Neuronal stem cell (in vitro differentiated cells): ENCODE measurements around the gene KCNH2.

Source experiments
- DNase-seq: peaks from one replicate; pipeline ENCODE4 v3.0.0-alpha.2; 2013; ENCODE audit warnings: low spot score
- H2AFZ ChIP-seq: one replicate; pipeline ENCODE4 v1.6.1; 2013; ENCODE audit warnings: mild to moderate bottlenecking, low read length, inconsistent platforms
- H2AK5ac ChIP-seq: 2 replicates; pipeline ENCODE4 v1.6.1; 2013; ENCODE audit warnings: low read depth, mild to moderate bottlenecking, inconsistent platforms, low read length, moderate library complexity, mixed read lengths
- H2BK120ac ChIP-seq: 2 replicates; pipeline ENCODE4 v1.6.1; 2013; ENCODE audit warnings: low read depth, mild to moderate bottlenecking, inconsistent platforms, low read length, moderate library complexity, mixed read lengths
- H2BK12ac ChIP-seq: one replicate; pipeline ENCODE4 v1.6.1; 2013; ENCODE audit warnings: low read length, inconsistent platforms
- H2BK15ac ChIP-seq: 2 replicates; pipeline ENCODE4 v1.6.1; 2013; ENCODE audit warnings: mild to moderate bottlenecking, low read length, inconsistent platforms, mixed read lengths
- H2BK5ac ChIP-seq: one replicate; pipeline ENCODE4 v1.6.1; 2013; ENCODE audit warnings: inconsistent platforms, mild to moderate bottlenecking, low read length, moderate library complexity
- H3K14ac ChIP-seq: one replicate; pipeline ENCODE4 v1.6.1; 2013; ENCODE audit warnings: low read length, inconsistent platforms
- H3K18ac ChIP-seq: 2 replicates; pipeline ENCODE4 v1.6.1; 2013; ENCODE audit warnings: low read length, inconsistent platforms
- H3K23ac ChIP-seq: 2 replicates; pipeline ENCODE4 v1.6.1; 2013; ENCODE audit warnings: low read depth, mild to moderate bottlenecking, mixed read lengths, low read length, inconsistent platforms; ENCODE audit not compliant: poor library complexity
- H3K27ac ChIP-seq: replicated peaks from 3 replicates; pipeline ENCODE4 v1.5.1; 2013; ENCODE audit warnings: low read length, inconsistent platforms
- H3K27me3 ChIP-seq, 3 experiments: 2 replicates each; pipeline ENCODE4 v1.6.1; 2013; ENCODE audit warnings: low read length in 3 of 3, mild to moderate bottlenecking in 2 of 3, inconsistent platforms in 1 of 3, low read depth in 1 of 3, mixed read lengths in 1 of 3, moderate library complexity in 1 of 3; ENCODE audit not compliant: control insufficient read depth in 3 of 3, insufficient read depth in 3 of 3
- H3K36me3 ChIP-seq, 2 donors: replicated peaks in 1 of 2; 2 replicates each; pipeline ENCODE4 v1.6.1; 2013; ENCODE audit warnings: low read length in 2 of 2; ENCODE audit not compliant: control insufficient read depth in 2 of 2, insufficient read depth in 2 of 2
- H3K4ac ChIP-seq: 2 replicates; pipeline ENCODE4 v1.6.1; 2013; ENCODE audit warnings: inconsistent platforms, mild to moderate bottlenecking, low read length, moderate library complexity
- H3K4me1 ChIP-seq, 2 donors: 1 replicate in 1 of 2; 2 replicates in 1 of 2; pipeline ENCODE4 v1.6.1; 2013; ENCODE audit warnings: low read length in 2 of 2, low read depth in 1 of 2; ENCODE audit not compliant: control insufficient read depth in 2 of 2, insufficient read depth in 1 of 2
- H3K4me2 ChIP-seq: one replicate; pipeline ENCODE4 v1.6.1; 2013; ENCODE audit warnings: mild to moderate bottlenecking, low read length, inconsistent platforms; ENCODE audit not compliant: insufficient read depth, poor library complexity, severe bottlenecking
- H3K4me3 ChIP-seq, 2 donors: 2 replicates each; pipeline ENCODE4 v1.5.1; 2013; ENCODE audit warnings: low read length in 2 of 2, mild to moderate bottlenecking in 2 of 2, inconsistent platforms in 1 of 2, moderate library complexity in 1 of 2
- H3K79me1 ChIP-seq: one replicate; pipeline ENCODE4 v1.6.1; 2013; ENCODE audit warnings: low read depth, mild to moderate bottlenecking, inconsistent platforms, low read length, moderate library complexity
- H3K9ac ChIP-seq: one replicate; pipeline ENCODE4 v1.6.1; 2013; ENCODE audit warnings: mild to moderate bottlenecking, low read depth, low read length, inconsistent platforms; ENCODE audit not compliant: poor library complexity
- H3K9me3 ChIP-seq, 2 donors: replicated peaks in 1 of 2; 2 replicates each; pipeline versions ENCODE3 to v1.6.1; 2013; ENCODE audit warnings: low read length in 2 of 2, mild to moderate bottlenecking in 2 of 2, inconsistent platforms in 1 of 2, low read depth in 1 of 2, mixed read lengths in 1 of 2, moderate library complexity in 1 of 2; ENCODE audit not compliant: control insufficient read depth in 2 of 2, insufficient read depth in 1 of 2
- H4K8ac ChIP-seq: one replicate; pipeline ENCODE4 v1.6.1; 2013; ENCODE audit warnings: low read depth, mild to moderate bottlenecking, inconsistent platforms, low read length, moderate library complexity
- H4K91ac ChIP-seq: one replicate; pipeline ENCODE4 v1.6.1; 2013; ENCODE audit warnings: low read length, low read depth, mild to moderate bottlenecking, inconsistent platforms; ENCODE audit not compliant: poor library complexity
- WGBS, 2 donors: extraction: QIAGEN DNeasy Blood & Tissue Kit; methylation state at CpG; one replicate each; pipeline ENCODE4 v1.1.7; 2013; ENCODE audit warnings: missing lambda C conversion rate in 2 of 2, mixed read lengths in 1 of 2; ENCODE audit not compliant: insufficient read length in 2 of 2, insufficient replicate concordance in 1 of 2; ENCODE audit errors: extremely low coverage in 2 of 2; 5-methylcytosine and 5-hydroxymethylcytosine counted together

KCNH2 gene

DNA sequence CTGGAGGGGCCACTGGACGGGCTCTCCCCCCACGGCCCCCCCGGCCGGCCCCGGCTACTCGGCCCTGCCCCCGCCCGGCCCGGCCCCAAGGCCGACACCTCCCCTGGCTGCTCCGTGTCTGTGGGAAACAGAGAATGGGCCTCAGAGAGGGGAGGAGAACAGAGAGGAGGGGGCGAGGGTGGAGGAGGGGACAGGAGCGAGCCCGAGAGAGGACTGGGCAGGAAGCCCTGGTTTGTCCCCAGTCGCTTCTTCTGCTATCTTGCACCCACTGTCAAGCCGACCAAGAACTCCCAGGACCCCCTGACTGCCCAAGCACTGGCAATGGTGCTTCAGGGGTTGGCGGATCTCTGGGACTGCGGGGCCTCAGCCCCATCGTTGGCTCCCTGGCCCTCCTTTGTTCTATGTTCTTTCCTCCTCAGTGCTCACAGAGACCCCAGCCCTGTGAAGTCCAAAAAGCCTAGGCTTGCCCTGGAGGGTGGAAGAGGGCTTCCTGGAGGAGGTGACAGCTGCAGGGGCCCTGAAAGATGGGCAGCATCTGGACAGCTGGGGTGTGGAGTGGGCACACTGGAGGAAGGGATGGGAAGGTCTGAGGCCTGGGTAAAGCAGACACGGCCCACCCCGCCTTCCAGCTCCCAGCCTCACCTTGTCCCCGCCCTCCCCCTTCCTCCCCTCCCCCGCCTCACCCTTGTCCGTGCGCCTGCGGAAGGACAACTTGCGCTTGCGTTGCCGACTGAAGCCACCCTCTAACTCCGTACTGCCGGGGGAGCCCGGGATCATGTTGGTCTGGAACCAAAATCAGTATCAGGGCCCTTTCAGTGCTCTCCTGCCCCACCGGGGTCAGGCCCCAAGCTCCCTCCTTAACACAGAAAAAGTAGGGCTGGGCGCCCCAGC lies 30.1 kb downstream of the KCNH2 start:
- Histone ChIP-seq H3K79me1 (peaks cover 2% of the 10 kb centered on the region), H3K4ac (no peak overlapping the region), H2BK120ac (no peak overlapping the region), H3K36me3 (no peaks in the 10 kb centered on the region), H2BK15ac (peak overlapping the region; percentile 94), H3K27ac (no peak overlapping the region), H3K27me3 (peaks cover 0 to 6% (median 0%) of the 10 kb centered on the region in 3 experiments), H3K14ac (peak overlapping the region; percentile 75), H4K91ac (no peak overlapping the region), H3K9ac (peak overlapping the region; percentile 30), H3K9me3 (no peaks in the 10 kb centered on the region), H2BK5ac (peak overlapping the region; percentile 84), H4K8ac (no peak overlapping the region), H2AK5ac (peak overlapping the region; percentile 92), H3K4me1 (peaks cover 22 to 29% of the 10 kb centered on the region in 2 donors), H3K23ac (no peak overlapping the region), H3K4me2 (peak overlapping the region; percentile 38), H3K18ac (peak overlapping the region; percentile 93), H2BK12ac (no peak overlapping the region), H2AFZ (no peak overlapping the region), H3K4me3 (no peak overlapping the region)
- DNase-seq, result no peak
- no CpG with 5 or more reads among the region's 34 CpGs for WGBS, 2 donors

DNA sequence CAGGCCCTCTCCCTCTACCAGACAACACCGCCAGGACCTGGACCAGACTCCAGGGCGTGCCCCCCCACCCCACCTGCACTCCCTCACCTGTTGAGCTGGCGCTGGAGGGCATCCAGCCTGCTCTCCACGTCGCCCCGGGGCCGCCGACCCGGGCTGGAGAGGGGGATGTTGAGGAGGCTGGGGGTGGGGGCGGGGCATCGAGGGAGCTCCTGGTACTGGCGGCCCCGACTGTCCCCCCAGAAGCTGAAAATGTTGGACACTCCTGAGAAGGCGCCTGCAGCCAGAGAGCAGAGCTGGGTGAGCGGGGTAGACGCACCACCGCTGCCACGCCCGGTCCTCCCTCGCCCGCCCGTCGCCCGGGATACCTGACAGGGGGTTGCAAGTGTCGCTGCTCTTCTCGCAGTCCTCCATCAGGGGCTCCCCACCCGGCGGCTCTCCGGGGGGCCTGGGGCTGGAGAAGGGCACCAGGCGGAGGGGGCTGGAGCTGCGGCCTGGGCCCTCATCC lies 30.8 kb downstream of the KCNH2 start:
- WGBS, 2 donors, result no CpG with 5 or more reads among the region's 31 CpGs
- H3K9me3 ChIP-seq, result no peaks in the 10 kb centered on the region
- H2BK5ac ChIP-seq, result peak overlapping the region; percentile 84
- H2BK12ac ChIP-seq, result peak overlapping the region; percentile 52
- H3K9ac ChIP-seq, result peak overlapping the region; percentile 17
- no peaks in the 10 kb centered on the region for H3K36me3 ChIP-seq
- DNase-seq, result no peak
- no peak overlapping the region for H3K4me3 ChIP-seq
- H4K8ac ChIP-seq, result no peak overlapping the region
- H3K4ac ChIP-seq, result no peak overlapping the region
- H2AK5ac ChIP-seq, result peak overlapping the region; percentile 88
- H3K27me3 ChIP-seq, result peaks cover 0 to 6% (median 6%) of the 10 kb centered on the region in 3 experiments
- H3K4me2 ChIP-seq, result peak overlapping the region; percentile 38
- peak overlapping the region; percentile 93 for H3K18ac ChIP-seq
- H4K91ac ChIP-seq, result no peak overlapping the region
- peak overlapping the region; percentile 92 for H2BK15ac ChIP-seq
- peak overlapping the region; percentile 87 for H3K23ac ChIP-seq
- H3K14ac ChIP-seq, result peak overlapping the region; percentile 75
- no peak overlapping the region for H2BK120ac ChIP-seq
- H3K79me1 ChIP-seq, result peaks cover 2% of the 10 kb centered on the region
- H2AFZ ChIP-seq, result no peak overlapping the region
- no peak overlapping the region for H3K27ac ChIP-seq
- H3K4me1 ChIP-seq, result peaks cover 22 to 29% of the 10 kb centered on the region in 2 donors

DNA sequence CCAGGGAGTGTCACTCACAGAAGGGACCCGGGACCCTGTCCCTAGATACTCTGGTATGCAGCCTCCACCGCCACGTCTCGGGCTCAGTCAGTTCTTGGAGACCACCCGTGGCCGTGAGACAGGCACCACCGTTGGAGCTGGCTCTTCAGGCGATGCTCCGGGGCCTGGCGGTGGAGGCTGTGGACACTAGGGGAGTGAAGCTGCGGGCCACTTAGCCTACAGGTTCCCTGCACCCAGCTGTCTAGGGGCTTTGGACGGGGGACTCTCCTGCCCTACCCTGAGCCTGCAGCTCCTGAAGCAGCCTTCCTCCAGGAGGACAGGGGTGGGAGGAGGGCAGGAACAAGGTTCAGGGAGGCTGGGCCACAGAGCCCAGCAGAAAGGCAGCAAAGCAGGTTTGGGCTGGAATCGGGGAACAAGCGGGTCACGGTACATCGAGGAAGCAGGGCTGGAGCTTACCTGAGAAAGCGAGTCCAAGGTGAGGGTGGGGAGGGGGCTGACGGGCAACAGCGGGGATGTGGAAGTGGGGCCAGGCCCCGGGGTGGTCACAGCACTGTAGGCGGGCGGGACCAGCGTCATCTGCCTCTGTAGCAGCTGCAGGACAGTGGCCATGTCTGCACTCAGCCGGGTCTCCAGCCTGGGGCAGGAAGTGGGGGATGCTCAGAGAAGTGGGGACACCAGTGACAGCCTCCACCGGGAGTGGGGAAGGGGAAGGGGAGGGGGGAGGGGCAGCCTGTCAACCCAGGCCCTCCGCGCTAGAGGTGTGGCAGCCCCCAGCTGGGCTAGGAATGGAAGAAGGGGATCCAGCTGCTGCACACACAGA lies 31.5 kb downstream of the KCNH2 start:
- peaks cover 26 to 29% of the 10 kb centered on the region in 2 donors for H3K4me1 ChIP-seq
- peak overlapping the region; percentile 77 for H3K14ac ChIP-seq
- no peak overlapping the region for H2AFZ ChIP-seq
- peak overlapping the region; percentile 91 for H2BK12ac ChIP-seq
- H3K4ac ChIP-seq, result peak overlapping the region; percentile 41
- peak overlapping the region; percentile 92 for H2BK15ac ChIP-seq
- no peak overlapping the region for H3K4me3 ChIP-seq
- peak overlapping the region; percentile 16 for H3K9ac ChIP-seq
- no peak overlapping the region for H3K27ac ChIP-seq
- no peaks in the 10 kb centered on the region for H3K9me3 ChIP-seq
- no peak for DNase-seq
- H3K18ac ChIP-seq, result peak overlapping the region; percentile 93
- peaks cover 2% of the 10 kb centered on the region for H3K79me1 ChIP-seq
- peaks cover 0 to 12% (median 6%) of the 10 kb centered on the region in 3 experiments for H3K27me3 ChIP-seq
- H3K36me3 ChIP-seq, result no peaks in the 10 kb centered on the region
- peak overlapping the region; percentile 88 for H2AK5ac ChIP-seq
- no peak overlapping the region for H2BK120ac ChIP-seq
- H3K23ac ChIP-seq, result peak overlapping the region; percentile 87
- H2BK5ac ChIP-seq, result peak overlapping the region; percentile 18
- H4K8ac ChIP-seq, result no peak overlapping the region
- H3K4me2 ChIP-seq, result no peak overlapping the region
- WGBS, 2 donors, result no CpG with 5 or more reads among the region's 27 CpGs
- H4K91ac ChIP-seq, result no peak overlapping the region
